Activated effector memory CD4-positive, alpha-beta T cell treated with anti-CD3 and anti-CD28 coated beads, Interleukin-2, amount 50 U/mL, for 16 hours (primary cell): ENCODE results near the gene CEP128.
A peak's percentile ranks its signal among the peaks of the same experiment; 100 is the strongest.
"Not testable (repeated sequence)": the region's sequence is repeated elsewhere in the genome, so short reads cannot be mapped to it uniquely, and the experiment has no call there.

Experiments used
- DNase-seq: peaks from one replicate; pipeline ENCODE4 v3.0.0-alpha.2; 2020

CEP128 gene

DNA sequence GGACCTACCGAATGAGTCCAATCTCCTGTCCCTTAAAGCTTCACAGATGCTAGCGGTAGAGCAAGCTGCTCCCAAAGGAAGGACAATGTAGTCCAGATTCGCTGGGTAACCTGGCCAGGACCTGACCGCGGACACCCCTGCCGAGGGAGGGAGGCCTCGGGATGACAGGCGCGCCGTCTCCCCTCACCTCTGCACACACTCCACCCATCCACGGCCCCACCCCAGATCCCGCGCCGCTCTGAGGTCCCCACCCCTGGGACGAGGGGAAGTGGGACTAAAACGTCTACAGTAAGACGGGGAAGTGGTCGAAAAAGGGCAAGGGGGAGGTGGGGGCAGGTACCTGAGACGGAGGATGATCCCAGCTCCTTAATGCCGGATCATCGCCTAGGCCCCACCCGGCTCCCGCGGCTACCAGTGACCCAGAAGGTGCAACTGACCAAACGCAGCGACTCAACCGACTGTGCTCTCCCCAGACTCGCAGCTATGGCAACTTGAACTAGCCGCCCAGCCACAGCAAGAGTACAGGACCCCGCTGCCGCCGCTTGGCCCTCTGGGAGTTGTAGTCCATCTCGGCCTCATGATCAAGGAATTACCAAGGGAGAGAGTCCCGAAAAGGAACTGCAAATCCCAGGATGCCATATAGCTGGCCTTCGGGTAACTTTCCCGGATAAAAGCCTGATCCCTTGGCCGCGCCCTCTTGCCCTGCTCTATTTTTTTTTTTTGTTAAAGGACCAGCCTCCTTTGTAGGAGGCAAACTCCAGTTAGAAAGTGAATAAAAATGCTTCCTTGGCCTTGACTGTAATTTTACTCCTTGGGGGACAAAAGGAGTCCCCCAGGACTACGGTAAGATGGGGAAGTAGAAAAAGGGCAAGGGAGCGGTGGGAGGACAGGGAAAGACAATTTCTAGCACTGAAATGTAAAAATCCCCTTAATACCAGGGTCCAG is at the start of gene CEP128:
CEP128 (minus strand) TSS at position 498 of the 945 bp plus-strand sequence.
- DNase-seq: peak; percentile 95

- DNase-seq: no peak
Observed at GRCh38 chr14:80988735-80989429, 47.3 kb upstream of the CEP128 start.

GRCh38 chr14:80988192-80988591 is 46.7 kb upstream of the CEP128 start:
- DNase-seq: no peak

DNA sequence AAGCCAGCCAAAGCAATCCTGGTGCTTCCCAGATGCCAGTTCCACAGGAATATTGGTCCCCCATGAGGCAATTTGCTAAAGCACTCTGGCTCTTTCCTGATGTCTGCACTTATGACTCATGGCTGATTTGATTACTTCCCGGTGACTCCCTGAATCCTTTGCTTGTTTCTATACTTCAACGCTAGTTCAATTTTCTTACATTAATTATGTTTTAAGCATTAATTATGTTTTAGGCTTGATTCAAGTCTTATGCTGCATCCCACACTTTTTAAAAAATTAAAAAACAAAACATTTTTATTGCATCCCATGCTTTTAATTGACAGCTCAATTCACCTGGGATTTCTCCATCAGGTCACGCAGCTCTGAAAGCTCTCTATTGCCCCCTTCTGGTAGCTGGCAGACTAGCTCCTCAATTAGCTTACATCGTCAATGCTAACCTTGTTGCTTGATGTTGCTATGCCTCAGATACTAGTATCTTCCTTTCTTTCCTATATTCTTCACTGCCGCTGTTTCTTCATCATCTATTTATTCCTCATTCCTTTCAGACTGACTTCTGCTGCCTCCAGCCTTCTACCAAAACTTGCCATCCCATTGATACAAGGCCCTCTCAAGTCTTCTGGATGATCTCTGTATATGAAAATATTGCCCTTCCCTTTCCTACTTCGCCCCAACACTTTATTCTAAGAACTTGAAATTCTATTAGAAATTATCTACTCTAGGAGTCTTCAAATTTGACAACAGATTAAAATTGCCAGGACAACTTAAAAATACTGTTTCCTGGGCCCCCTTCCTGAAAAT is 45.9 kb upstream of the CEP128 start:
- DNase-seq: peak; percentile 81

- DNase-seq: no peak
Observed at GRCh38 chr14:80982711-80983110, 41.2 kb upstream of the CEP128 start.

- DNase-seq: no peak
Observed at GRCh38 chr14:80981673-80982072, 40.1 kb upstream of the CEP128 start.

- no peak for DNase-seq
Observed at GRCh38 chr14:80981156-80981555, 39.6 kb upstream of the CEP128 start.

DNA sequence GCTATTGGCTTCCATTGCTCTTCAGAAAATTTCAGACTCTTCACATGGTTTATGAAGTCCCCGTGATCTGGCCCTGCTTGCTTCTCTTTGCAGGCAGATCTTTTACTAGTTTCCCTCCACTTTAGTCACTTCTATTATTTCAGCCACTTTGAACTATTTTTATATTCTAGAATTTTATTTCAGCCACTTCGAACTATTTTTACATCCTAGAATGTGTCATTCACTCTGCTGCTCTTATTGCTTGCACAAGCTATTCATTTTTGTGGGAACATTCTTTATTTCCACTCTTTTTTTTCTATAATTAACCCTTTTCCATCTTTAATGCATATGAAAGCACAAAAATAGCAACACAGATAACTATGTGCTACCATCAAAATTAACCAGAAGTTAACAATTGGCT is 38.4 kb upstream of the CEP128 start:
- DNase-seq: no peak

- peak; percentile 70 for DNase-seq
Observed at GRCh38 chr14:80978403-80978802, 36.9 kb upstream of the CEP128 start.

DNA sequence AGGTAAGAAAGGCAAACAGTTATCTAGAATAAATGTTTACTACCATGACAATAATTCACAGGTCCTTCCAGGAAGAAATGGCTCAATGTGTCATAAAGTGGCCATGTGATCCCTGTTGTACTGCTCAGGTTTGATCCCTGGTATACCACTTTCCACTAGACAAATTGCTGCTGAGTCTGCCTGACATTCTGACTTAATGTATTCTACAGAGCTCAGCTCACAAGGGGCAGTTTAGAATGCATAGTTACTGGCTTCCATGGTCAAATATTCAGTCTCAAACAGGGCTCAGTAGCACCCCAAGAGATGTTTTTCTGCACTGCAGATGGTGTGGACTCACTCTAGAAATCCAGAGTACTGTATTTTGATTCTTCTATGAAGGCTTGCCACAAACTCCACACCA is 35.7 kb upstream of the CEP128 start:
- no peak for DNase-seq

- DNase-seq: no peak
Observed at GRCh38 chr14:80974679-80975078, 33.1 kb upstream of the CEP128 start.

DNA sequence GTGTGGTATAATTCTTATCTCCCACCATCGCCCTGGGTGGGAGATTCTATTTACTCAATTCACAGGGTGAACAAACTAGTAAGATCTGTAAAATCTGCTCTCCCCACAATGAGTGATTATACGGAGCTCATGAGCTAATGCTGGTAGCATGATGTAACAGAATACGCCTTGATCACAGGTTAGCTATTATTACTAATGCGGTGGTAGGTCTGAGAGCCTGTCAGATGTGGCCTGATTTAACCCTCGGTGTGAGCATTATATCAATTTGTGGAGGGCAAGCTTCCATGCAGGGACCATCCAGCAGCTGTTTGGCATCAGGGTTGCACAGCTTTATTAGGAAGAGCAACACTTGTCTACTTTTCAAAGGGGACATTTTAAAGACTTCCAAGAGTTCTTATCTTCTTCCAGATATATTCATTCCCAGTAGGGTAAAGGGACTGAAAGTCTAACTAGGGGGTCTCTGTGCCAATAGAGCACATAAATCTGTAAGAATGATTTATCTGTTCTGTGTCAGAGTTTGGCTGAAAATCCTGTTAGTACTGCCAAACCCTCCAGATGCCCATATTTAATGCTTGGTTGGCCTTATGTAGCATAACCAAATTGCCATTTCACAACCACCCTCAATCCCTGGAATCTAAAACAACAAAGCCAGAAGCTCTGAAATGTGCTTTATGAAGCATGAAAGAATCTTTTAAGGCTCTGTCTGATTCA is 32.5 kb upstream of the CEP128 start:
- no peak for DNase-seq

DNA sequence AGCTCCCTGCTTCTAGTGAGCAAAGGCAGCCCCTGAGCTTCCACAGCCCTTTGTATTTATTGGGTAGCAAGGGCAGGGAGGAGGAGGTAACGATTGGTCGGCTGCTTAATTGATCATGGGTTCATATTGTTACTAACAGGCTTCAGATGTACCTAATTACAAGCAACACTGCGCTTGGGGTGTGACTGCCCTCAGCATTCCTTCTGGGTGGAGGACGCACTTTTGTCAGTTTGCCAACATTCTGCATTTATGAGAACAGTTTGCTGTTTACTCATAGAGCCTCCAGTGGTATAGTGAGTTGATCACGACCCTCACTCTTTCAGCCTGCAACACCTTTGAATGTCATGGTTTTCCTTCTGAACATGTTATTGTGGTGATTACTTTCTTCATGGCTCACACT is 23.5 kb upstream of the CEP128 start:
- no peak for DNase-seq

DNA sequence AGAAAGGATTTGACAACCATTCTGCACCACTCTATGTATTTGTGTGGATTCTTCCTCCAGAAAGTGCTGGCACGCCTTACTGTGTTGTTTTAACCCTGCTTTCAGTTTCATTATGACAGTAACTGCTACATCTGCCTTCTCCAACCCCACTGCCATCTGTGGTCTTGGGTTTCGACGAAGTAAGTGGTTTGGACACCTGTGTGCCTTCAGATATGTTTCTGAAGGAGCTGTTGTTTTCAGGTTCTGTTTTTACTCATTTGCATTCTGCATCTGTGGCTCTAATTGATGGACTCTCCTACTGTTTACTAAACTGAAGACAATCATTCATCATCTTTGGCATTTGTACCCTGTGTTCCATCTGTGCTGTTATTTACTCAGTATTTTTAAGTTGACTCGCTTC is 18.0 kb upstream of the CEP128 start:
- peak; percentile 81 for DNase-seq

DNA sequence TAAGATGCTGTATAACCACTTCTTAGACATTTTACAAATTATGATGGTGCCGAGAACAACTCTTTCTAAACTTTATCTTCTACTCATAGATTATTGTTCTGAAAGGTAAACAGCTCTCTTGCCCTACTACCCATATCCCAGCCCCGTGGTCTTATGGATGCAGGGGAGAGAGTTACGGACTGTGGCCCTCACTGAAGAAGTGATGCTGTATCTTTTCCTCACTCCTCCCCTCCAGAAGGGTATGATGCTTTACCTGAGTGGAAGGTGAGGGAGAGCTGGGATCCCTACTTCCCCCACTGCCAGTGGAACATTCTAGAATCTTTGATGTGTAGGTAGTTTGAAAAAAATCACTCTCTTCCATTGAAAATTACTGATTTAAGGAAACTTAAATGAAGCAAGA is 17.4 kb upstream of the CEP128 start:
- DNase-seq: no peak

GRCh38 chr14:80958226-80958625 is 16.7 kb upstream of the CEP128 start:
- no peak for DNase-seq

DNA sequence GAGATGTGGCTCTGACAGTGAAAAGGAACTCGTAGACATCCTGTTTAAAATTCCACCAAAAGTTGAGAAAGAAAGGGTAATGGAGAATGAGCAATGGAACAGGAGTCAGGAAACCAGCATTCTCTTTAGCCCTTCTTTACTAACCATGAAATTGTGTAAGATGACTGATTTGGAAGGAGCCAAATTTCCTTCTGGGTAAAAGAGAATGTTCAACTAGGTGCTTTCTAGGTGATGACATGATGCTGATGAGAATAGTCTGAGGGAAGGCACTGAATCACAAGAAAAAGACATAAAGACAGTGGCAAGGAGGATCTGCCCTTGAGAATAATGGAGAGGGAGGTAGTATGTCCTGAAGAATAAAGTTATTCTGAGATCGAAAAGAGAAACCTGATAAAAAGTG is 16.1 kb upstream of the CEP128 start:
- no peak for DNase-seq

DNA sequence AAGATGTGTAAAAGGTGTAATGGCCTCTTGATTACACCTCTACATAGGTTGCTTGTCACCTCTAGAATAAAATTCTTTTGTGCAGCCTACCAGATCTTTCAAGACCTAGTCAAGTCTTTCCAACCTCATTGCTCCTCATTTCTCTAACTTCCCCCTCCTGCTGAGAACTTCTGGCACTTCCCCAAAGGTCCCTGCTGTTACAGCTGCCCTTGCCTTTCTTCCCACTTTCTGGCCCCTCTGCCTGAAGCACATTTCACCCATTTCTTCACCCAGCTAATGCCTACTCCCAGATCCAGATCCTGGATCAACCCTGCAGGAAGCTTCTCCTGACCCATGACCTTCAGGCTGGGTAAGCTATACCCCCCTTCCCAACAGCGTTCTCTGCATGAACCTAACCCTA is 15.4 kb upstream of the CEP128 start:
- no peak for DNase-seq

DNA sequence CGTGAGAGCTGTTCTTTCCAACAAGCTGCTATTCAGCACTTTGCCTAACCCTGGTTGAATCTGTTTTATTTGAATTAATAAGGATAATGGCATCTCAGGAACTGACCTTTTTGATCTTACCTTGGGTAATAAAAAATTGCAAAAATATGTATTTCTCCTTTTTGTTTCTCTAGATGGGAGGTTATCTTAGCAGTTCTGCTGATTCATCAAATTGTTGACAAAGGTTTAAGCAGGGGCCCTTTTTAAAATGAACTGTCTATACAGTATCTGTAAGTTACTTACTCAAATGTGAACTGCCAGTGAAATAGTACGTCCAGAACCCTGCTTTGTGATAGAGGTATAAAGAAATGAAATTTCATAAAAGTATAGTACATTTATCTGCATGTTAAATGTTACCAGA is 14.6 kb upstream of the CEP128 start:
- no peak for DNase-seq

GRCh38 chr14:80955416-80955941 is 13.9 kb upstream of the CEP128 start, which contains the start of gene TSHR:
TSS of gene TSHR (plus strand) at chr14:80955621. CDS start at chr14:80955681, 60 bp downstream.
- no peak for DNase-seq

GRCh38 chr14:80954687-80955299 is 13.3 kb upstream of the CEP128 start:
- peak; percentile 89 for DNase-seq

GRCh38 chr14:80953211-80953610 is 11.7 kb upstream of the CEP128 start:
- DNase-seq: not testable (repeated sequence)
